NCI-H187 (cell line): ENCODE data around the gene SLC39A13.

Source experiments
- DNase-seq, 2 experiments: peaks; one replicate each; lab custom pipeline; 2025; lab: John Stamatoyannopoulos, UW

SLC39A13 gene

DNA sequence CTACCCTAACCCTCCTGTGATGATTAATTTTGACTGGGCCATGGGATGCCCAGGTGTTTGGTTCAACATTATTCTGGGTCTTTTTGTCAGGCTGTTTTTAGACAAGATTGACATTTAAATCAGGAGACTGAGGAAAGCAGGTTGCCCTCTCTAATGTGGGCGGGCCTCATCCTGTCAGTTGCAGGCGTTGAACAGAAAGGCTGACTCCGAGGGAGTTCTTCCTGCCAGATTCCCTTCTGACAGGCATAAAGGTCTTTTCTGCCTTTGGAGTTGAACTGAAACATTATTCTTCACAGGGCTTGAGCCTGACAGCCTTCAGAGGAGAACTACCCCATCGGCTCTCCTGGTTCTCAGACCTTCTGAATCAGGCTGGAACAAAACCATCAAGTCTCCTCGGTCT lies 22.1 kb downstream of the SLC39A13 start:
- DNase-seq, result no peak

DNA sequence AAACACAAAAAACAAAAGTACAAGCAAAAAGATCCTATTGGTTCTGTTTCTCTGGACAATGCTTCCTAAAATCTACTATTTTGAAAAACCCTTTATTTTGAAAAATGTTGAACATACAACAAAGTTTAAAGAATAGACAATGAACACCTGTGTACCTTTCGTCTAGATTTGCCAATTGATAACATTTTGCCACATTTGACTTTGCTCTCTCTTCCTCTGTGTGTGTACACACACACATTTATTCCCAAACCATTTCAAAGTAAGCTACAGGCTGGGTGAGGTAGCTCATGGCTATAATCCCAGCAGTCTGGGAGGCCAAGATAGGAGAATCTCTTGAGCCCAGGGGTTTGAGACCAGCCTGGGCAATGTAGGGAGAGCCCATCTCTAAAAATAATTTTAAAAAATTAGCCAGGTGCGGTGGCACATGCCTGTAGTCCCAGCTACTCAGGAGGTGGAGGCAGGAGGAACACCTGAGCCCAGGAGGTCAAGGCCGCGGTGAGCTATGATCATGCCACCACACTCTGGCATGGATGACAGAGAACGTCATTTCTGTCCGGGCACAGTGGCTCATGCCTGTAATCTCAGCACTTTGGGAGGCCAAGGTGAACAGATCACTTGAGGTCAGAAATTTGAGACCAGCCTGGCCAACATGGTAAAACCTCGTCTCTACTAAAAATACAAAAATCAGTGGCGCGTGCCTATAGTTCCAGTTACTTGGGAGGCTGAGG lies 23.1 kb downstream of the SLC39A13 start:
- DNase-seq, result no peak

DNA sequence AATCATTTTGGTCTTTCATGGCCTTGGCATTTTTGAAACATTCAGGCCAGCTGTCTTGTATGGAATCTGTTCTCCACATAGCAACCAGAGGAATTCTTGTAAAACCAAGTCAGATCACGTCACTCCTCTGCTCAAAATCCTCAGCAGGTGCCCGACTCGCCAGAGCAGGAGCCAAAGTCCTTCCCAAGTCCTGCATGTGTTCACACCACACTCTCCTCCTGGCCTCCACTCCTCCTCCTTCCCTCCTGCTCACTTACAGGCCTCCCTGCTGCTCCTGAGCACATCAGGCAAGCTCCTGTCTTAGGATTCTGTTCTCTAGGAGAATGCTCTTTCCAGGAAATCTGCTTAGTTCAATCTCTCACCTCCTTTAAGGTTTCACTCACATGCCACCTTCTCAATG lies 24.8 kb downstream of the SLC39A13 start:
- DNase-seq, result no peak

DNA sequence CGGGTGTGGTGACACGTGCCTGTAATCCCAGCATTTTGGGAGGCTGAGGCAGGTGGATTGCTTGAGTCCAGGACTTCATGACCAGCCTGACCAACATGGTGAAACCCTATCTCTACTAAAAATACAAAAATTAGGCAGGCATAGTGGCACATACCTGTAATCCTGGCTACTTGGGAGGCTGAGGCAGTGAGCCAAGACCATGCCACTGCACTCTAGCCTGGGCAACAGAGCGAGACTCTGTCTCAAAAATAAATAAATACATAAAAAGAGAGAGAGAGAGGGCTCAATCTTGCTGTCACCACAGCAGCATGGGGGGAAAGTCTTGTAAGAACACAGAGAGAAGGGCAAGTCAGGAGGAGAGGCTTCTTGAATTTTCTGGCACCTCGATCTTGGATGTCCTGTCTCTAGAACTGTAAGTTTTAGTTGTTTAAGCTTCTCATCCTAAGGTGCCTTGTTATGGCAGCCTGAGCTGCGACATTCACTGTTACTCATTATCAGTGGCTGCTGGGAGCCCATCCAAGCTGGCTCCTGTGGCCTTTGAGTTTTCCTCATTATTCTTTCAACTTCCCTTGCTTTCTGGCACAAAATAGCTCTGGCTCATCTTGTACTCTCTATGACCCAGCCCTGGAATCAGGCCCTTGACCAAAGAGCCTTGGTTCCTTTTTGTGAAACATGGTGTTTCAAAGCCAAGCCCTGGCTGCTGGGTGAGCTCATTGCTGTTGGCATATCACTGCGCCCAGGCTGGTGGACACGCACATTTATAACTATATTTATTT lies 25.8 kb downstream of the SLC39A13 start:
- no peak for DNase-seq

DNA sequence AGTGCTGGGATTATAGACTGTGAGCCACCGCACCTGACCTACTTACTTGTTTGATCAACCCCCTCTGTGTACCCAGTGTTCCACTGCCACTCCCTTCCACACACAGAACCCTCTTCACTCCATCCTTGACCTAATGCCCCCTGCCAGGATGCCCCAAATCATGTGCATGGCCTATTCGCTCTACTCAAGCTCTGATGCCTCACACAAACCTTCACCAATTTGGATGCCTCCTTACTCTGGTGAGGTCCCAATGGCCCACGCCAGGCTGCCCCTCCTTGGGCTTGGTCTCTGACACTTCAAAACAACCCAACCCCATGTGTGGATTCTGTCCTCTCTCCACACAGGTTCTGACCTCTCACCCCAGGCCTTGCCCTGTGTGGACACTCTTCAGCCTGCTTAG lies 27.3 kb downstream of the SLC39A13 start:
- DNase-seq, result no peak

DNA sequence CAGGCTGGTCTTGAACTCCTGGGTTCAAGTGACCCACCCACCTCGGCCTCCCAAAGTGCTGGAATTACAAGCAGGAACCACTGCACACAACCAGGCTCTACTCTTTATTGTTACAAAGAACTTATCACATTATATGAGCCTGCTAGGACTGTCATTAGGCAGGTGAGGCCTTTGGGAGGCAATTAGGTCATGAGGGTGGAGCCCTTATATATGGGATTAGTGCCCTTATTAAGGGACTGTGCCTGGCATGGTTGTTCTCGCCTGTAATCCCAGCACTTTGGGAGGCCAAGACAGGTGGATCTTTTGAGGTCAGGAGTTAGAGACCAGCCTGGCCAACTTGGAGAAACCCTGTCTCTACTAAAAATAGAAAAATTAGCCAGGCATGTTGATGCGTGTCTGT lies 28.3 kb downstream of the SLC39A13 start:
- no peak for DNase-seq

DNA sequence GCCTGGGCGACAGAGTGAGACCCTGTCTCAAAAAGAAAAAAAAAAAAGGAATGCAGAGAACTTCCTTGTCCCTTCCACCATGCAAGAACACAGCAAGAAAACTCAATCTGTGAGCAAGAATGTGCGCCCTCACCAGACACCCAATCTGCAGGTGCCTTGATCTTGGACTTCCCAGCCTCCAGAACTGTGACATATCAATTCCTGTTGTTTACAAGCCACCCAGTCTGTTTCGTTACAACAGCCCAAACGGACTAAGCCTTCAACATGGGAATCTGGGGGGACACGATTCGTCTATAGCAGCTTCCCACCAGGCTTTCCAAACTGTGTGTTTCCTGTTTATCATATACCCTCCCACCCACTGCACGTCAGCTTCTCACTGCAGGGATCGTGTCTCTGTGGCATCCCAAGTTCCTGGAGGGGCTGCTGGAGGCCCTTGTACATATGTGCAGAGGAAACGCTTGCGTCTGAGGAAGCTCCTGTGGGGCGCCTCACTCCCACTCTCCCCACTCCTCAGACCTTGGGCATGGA lies 28.9 kb downstream of the SLC39A13 start:
- DNase-seq, result no peak

DNA sequence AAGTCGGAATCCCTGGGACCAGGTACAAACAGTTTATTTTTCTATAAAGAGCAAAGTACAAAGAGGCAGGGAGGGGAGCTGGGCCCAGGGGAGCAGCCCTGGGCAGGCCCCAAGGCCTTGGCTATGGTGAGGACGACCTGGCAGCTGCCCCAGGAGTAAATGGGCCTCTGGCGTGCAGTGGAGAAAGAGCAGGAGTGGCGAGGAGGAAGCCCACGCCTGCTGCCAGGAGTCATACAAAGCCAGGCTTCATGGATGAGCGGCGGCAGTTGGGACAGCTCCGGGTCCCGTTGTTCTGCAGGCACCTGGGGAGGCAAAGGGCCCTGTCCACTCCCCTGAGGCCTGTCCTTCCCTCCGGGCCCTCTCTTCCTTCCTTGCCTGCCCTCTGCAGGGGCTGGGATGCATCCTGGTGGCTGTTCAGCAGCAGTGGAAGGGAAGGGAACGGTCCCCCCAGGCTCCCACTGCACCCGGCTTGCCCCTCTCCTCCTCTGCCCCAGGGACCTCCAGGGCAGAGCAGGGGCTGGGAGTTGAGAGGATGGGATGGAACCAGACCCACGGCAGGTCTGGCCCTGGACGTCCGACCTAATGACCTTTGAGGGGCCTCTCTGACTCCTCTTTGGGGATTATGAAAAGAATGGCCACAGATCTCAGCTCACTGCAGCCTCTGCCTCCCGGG lies 29.5 kb downstream of the SLC39A13 start:
- no peak for DNase-seq

DNA sequence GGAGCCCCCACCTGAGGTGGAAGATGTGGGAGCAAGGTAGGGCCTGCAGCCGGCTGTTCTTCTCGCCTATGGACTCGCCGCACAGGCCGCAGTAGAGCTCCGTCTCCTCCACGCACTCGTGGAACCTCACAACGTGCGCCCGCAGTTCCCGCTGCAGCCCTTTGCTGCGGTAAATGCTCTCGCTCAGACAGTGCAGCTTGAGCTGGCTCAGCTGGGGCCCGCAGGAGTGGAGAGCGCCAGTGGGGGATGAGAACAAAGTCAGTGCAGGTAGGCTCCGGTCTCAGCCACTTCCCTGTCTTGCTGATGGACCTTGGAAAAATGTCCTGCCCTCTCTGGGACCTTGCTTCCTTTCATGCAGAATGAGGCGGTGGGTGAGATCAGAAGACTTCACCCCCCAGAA lies 30.3 kb downstream of the SLC39A13 start:
- DNase-seq, result no peak

DNA sequence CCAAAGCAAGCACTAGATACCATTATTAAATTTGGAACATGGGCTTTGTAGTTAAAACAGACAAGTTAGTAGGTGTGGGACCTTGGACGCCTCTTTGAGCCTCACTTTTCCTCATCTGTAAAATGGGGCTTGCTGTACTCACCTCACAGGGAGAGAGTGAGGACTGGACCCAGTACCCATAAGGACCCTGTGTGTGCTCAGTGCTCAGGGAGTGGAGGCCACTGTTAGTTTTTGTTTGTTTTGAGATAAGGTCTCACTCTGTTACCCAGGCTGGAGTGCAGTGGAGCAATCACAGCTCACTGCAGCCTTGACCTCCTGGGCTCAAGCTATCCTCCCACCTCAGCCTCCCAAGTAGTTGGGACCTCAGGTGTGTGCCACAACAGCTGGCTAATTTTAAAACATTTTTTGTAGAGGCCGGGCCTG lies 31.7 kb downstream of the SLC39A13 start:
- DNase-seq, result no peak

DNA sequence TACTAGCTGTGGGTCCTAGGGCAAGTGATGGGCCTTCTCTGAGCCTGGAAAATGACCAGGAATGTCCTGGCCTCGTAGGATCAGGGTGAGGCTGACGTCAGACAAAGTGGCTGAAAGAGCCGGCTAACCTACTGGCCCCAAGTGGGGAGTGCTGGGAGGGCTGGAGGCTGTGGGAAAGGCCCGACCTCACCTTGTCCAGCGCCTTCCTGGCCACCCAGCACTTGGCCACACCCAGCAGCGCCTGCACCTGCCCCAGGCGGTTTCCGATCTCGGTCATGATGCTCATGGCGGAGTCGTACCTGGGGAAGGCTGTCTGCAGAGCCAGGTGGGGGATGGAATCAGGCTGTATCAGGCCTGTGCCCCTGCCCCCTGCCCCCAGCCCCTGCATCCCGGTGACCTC lies 33.0 kb downstream of the SLC39A13 start:
- DNase-seq, result no peak

DNA sequence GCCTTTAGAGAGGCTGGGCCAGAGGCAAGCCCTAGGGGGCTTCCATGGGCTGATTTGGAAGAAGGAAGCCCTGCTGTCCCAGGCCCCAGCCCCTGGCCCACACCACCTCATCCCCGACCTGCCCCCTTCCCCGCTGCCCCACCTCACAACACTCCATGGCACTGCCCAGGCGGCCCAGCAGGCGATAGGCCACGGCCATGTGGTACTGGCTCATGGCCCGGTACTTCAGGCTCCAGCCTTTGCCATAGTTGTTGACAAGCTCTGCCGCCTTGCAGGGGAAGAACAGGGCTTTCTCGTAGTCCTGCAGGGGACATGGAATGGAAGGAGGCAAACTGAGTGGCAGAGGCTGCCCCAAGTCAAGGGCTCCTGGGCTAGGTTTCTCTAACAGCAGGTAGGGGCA lies 34.1 kb downstream of the SLC39A13 start:
- no peak for DNase-seq

DNA sequence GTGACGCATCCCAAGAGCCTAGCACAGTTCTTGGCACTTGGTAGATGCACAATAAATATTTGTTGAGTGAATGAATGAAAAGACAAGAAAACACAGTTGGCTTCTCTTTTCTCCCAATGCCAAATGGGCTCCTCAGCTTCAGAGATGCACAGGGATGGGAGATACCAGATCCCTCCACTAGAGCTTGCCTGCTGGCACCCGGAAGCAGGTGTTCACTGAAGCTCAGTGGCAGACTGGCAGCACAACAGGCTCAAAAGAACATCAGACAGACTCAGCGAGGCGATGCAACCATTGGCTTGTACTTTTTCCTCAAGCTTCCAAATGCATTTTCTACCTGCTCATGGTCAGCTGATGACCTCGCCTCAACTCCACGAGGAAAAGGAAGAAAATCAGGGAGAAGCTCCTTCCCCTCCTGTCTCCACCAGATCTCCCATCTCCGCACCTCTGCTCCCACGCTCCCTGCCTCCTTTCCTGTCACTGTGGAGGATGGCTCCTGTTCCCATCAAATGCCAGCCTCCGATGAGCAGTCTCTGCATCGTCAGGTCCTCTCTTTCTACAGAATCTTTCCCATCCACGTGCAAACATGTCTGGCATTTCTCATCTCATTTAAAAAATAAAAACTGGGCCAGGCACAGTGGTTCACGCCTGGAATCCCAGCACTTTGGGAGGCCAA lies 34.8 kb downstream of the SLC39A13 start:
- no peak for DNase-seq

DNA sequence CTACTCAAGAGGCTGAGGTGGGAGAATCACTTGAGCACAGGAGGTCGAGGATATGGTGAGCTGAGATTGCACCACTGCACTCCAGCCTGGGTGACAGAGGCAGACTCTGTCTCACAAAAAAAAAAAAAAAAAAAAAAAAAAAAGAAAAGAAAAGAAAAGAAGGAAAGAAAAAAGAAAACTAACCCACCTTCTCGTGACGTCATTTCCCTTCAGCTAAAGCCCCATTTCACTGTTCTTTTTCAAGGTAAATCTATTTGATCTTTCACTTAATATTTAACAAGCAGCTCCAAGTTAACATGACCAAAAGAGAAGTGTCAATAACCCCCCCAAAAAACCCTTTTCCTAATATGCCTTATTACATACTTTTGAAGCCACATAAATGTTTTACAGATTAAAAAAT lies 35.4 kb downstream of the SLC39A13 start:
- DNase-seq, result no peak

DNA sequence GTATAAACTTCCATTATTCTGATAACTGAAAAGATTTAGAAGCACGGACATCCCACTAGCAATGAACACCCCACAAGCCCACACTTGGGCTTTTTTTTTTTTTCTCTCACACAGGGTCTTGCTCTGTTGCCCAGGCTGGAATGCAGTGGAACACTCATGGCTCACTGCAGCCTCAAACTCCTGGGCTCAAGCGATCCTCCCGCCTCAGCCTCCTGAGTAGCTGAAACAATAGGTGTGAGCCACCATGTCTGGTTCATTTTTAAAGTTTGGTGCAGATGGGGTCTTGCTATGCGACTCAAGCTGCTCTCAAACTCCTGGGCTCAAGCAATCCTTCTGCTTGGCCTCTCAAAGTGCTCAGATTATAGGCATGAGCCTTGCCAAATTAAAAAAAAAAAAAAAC lies 37.5 kb downstream of the SLC39A13 start:
- no peak for DNase-seq

DNA sequence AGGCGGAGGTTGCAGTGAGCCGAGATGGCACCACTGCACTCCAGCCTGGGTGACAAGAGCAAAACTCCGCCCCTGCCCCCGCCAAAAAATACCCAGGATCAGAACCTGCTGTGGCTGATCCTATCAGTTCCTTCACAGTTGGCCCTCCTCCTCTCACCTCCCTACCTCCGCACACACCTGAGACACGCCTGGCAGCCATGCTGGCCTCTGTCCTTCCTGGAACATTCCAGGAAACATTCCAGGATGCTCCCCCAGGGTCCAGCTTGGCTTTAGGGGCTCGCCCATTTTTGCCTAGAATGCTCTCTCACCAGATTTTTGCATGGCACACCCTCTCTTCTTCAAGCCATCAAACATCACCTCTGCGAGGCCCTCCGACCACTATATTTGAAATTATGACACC lies 38.4 kb downstream of the SLC39A13 start:
- no peak for DNase-seq

DNA sequence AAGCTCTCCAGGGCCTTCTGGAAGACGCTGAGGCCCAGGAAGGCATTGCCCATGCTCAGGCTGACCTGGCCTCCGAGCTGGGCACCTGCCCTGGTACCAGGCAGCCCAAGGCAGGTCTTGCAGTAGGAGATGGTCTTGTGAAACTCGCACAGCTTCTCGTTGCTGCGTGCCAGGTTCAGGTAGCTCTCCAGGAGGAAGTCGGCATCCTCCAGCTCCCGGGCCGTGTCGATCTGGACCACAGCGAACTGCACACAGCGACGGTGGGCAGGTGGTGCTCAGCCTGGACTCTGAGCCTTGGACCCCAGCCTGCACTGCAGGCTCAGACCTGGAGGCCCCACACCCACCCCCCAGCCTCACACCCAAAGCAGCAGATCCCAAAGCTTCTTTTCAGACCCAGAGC lies 39.5 kb downstream of the SLC39A13 start:
- DNase-seq, result no peak

DNA sequence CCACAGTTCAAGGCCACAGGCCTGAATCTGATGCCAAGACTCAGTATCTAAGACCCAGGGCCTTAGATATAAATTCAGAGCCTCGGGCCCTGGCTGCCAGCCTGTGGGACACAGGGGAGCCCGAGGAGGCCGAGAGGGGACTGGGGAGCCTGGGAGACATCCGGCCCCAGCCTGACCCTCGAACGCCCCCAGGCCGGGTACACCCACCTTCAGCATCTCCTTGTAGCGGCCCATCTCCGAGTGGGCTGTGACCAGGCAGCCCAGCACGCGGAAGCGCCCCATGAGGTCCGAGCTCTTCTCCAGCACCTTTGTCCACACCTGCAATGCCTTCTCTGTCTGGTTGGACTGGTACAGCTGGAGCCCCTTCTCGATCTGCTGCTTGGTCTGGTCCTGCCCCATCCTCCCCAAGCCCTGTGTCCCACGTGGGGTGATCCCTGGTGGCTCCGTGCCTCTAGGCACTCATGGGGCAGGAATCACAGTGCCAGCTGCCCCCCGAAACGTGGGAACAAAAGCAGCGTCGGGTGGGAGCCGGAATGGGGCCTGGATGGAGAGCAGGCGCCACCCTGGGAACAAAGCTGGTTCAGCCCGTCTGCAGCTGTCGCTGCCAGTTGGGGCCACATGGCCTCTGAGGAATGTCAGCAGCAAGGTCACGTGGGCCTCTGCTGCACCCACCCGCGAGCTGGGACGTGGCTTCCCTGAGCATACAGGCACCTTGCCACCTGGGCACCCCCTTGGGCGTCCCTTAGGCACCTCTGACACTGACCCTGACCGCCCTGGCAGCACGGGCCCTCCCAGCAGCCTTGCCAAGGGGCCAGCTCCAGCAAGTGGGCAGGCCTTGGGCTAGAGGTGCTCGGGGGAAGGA lies 40.4 kb downstream of the SLC39A13 start, which contains the start of gene RAPSN:
Gene RAPSN (minus strand): TSS at position 571 of the 862 bp plus-strand sequence. CDS start 172 bp downstream, at position 399.
- no peak for DNase-seq

DNA sequence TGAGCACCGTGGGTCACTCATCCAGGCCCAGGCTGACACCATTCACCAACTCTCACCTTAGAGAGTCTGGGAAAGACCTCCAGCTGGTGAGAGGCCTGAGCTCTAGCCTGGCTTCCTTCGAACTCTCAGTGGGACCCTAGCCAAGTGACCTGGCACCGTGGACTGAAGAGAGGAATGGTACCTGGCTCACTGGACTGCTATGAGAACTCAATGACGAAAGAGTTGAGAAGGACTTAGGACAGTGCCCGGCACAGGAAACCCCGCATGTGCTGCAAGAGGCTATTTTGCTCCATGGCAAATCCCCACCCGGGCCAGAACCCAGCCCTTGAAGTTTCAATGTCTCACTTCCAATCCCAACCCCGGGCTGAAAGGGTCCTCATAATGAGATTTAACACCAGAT lies 41.2 kb downstream of the SLC39A13 start:
- DNase-seq, result no peak

DNA sequence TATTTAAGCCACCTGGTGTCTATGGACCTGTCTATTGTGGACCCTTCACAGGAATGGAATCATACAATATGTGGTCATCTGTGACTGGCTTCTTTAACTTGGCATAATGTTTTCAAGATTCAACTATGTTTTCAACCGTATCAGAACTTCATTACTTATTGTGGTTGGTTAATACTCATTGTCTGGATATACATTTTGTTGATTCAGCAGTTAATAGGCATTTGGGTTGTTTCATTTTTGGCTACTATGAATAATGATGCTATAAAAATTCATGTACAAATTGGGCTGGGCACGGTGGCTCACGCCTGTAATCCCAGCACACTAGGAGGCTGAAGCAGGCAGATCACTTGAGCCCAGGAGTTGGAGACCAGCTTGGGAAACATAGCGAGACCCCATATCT lies 43.0 kb downstream of the SLC39A13 start:
- DNase-seq, result no peak

DNA sequence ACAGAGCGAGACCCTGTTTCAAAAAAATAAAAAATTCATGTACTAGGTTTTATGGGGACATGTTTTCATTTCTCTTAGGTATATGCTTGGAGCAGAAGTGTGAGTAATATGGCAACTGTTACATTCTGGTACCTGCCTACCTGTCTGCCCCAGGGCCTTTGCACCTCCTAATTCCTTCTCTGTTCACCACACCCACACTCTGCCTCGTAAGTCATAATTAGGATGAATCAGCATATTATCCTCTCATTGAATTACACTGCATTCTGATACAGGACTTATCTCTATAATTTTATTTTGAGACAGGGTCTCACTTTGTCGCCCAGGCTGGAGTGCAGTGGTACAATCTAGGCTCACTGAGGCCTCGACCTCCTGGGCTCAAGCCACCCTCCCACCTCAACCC lies 43.6 kb downstream of the SLC39A13 start:
- no peak for DNase-seq
